ENCODE data around the gene SPDEF.

- no peak for TF ChIP-seq POLR2A (IDR thresholded peaks at IDR 0.05)
- TF ChIP-seq CTCF (IDR thresholded peaks at IDR 0.05 in 4 of 5, conservative IDR thresholded peaks at IDR 0.05 in 1 of 5), result no peak
Measured at GRCh38 chr6:34517461-34517881, 38.7 kb downstream of the SPDEF start.

All from gastrocnemius medialis (tissue), 4 donors.